HCT116 (cell line): Measurements from ENCODE around the gene DDX10.

Experiments
- EGR1 ChIP-seq: IDR thresholded peaks from 2 replicates; pipeline ENCODE4 v1.6.1; 2012; ENCODE audit warnings: low read depth
- ELF1 ChIP-seq: IDR thresholded peaks from 2 replicates; pipeline ENCODE4 v1.6.1; 2012; ENCODE audit warnings: low read depth, borderline replicate concordance
- EZH2phosphoT487 ChIP-seq: fragments of 200-600 bp; IDR thresholded peaks from 2 replicates; pipeline ENCODE4 v1.6.1; 2018; ENCODE audit warnings: antibody characterized with exemption, borderline replicate concordance
- FOSL1 ChIP-seq: IDR thresholded peaks from 2 replicates; pipeline ENCODE4 v1.6.1; 2012; ENCODE audit warnings: low read depth
- JUND ChIP-seq: IDR thresholded peaks from 2 replicates; pipeline ENCODE4 v1.6.1; 2012
- POLR2A ChIP-seq: IDR thresholded peaks from 2 replicates; pipeline ENCODE4 v1.7.0; 2011; ENCODE audit warnings: borderline replicate concordance; ENCODE audit not compliant: insufficient read depth, insufficient read length; ENCODE audit errors: extremely low read depth
- RAD21 ChIP-seq: IDR thresholded peaks from 2 replicates; pipeline ENCODE4 v1.6.1; 2012; ENCODE audit warnings: low read depth, mild to moderate bottlenecking
- SIN3A ChIP-seq: IDR thresholded peaks from 2 replicates; pipeline ENCODE4 v1.6.1; 2012; ENCODE audit warnings: low read depth
- SP1 ChIP-seq: IDR thresholded peaks from 2 replicates; pipeline ENCODE4 v1.6.1; 2012; ENCODE audit warnings: low read depth
- SRF ChIP-seq: IDR thresholded peaks from 2 replicates; pipeline ENCODE4 v1.6.1; 2012; ENCODE audit warnings: low read depth
- ZFX ChIP-seq: fragments of 450-650 bp; IDR thresholded peaks from 2 replicates; pipeline ENCODE4 v1.6.1; 2017
- ZNF274 ChIP-seq: fragments of 200-500 bp; sonication (Bioruptor generic); IDR thresholded peaks from 2 replicates; pipeline ENCODE4 v1.6.1; 2014; ENCODE audit warnings: mild to moderate bottlenecking, low read depth, low read length, inconsistent platforms
- TF ChIP-seq, protein P1 (sequence below), 3 experiments: fragments of 200-600 bp in 1 of 3; sonication (generic) in 1 of 3; IDR thresholded peaks in 2 of 3; conservative IDR thresholded peaks in 1 of 3; 2 replicates each; pipeline ENCODE4 v1.5.1; 2012 to 2017; ENCODE audit warnings: low read depth in 2 of 3, low read length in 2 of 3, antibody characterized with exemption in 1 of 3, borderline replicate concordance in 1 of 3, control low read depth in 1 of 3, mild to moderate bottlenecking in 1 of 3, mixed read lengths in 1 of 3, mixed run types in 1 of 3, moderate library complexity in 1 of 3; ENCODE audit not compliant: insufficient read depth in 1 of 3

DNA sequence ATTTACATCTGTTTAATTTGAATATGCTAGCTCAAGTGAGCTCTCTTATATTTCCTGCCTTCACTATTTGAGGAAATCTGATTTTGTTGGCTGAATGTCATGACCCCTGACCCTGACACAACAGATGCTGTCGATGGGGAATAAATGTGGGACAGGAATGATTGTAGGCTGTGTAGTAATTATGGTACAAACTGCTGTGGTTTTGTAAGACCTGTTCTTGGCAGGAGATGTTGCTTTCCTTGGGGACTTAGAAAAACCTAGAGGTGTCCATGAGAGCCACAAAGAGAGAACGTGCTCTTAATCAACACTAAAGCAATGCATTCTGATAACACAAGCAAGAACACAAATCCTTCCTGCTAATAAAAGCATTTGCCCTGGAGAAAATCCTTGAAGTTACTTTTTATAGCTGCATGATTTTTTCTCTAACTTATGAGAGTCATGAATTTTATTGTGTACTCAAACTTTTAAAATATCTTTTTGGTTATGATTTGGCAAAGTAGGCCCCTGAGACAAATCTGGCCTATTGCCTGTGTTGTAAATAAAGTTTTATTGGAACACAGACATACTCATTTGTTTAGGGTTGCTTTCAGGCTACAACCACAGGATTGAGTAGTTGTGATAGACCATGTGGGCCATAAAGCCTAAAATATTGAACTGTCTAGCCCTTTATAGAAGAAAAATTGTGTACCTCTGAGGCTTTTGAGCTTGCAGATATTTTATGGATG, 90.2 kb downstream of the DDX10 start:
- TF ChIP-seq, protein P1, sequence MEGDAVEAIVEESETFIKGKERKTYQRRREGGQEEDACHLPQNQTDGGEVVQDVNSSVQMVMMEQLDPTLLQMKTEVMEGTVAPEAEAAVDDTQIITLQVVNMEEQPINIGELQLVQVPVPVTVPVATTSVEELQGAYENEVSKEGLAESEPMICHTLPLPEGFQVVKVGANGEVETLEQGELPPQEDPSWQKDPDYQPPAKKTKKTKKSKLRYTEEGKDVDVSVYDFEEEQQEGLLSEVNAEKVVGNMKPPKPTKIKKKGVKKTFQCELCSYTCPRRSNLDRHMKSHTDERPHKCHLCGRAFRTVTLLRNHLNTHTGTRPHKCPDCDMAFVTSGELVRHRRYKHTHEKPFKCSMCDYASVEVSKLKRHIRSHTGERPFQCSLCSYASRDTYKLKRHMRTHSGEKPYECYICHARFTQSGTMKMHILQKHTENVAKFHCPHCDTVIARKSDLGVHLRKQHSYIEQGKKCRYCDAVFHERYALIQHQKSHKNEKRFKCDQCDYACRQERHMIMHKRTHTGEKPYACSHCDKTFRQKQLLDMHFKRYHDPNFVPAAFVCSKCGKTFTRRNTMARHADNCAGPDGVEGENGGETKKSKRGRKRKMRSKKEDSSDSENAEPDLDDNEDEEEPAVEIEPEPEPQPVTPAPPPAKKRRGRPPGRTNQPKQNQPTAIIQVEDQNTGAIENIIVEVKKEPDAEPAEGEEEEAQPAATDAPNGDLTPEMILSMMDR (IDR thresholded peaks at IDR 0.05 in 2 of 3, conservative IDR thresholded peaks at IDR 0.05 in 1 of 3; ENCODE audit: borderline replicate concordance in 1 of 3, insufficient read depth in 1 of 3, low read depth in 2 of 3, low read length in 2 of 3) = no peak
- no peak for TF ChIP-seq SRF
- TF ChIP-seq SP1 = no peak
- TF ChIP-seq EZH2phosphoT487 = no peak
- no peak for TF ChIP-seq SIN3A
- no peak for TF ChIP-seq FOSL1
- no peak for TF ChIP-seq POLR2A
- TF ChIP-seq EGR1 = no peak
- no peak for TF ChIP-seq RAD21
- TF ChIP-seq ZFX = no peak
- no peak for TF ChIP-seq ZNF274
- TF ChIP-seq ELF1 = no peak
- TF ChIP-seq JUND = no peak
